GM19467 (cell line): ENCODE measurements around the gene PGGT1B.
"Not testable (repeated sequence)": the region's sequence is repeated elsewhere in the genome, so short reads cannot be mapped to it uniquely, and the experiment has no call there.

ENCODE experiments used
- ATAC-seq: cut with Tn5 transposase; IDR thresholded peaks from one replicate; pipeline ENCODE4 v1.9.1; 2021; ENCODE audit warnings: mild to moderate bottlenecking, moderate library complexity; ENCODE audit not compliant: unreplicated experiment

PGGT1B gene

GRCh38 chr5:115262011-115262320 is 711 bp downstream of the PGGT1B start:
- ATAC-seq = peak; percentile 28

GRCh38 chr5:115260248-115260647 is 2.4 kb downstream of the PGGT1B start:
- ATAC-seq = no peak

- ATAC-seq = no peak
Observed at GRCh38 chr5:115257981-115258380, 4.7 kb downstream of the PGGT1B start.

- not testable (repeated sequence) for ATAC-seq
Observed at GRCh38 chr5:115249379-115249778, 13.3 kb downstream of the PGGT1B start.

- peak; percentile 65 for ATAC-seq
Observed at GRCh38 chr5:115246361-115246991, 16.2 kb downstream of the PGGT1B start.

GRCh38 chr5:115243412-115243811 is 19.3 kb downstream of the PGGT1B start:
- no peak for ATAC-seq

- ATAC-seq = no peak
Observed at GRCh38 chr5:115241881-115242642, 20.6 kb downstream of the PGGT1B start.

- no peak for ATAC-seq
Observed at GRCh38 chr5:115237066-115237465, 25.6 kb downstream of the PGGT1B start.

- ATAC-seq = no peak
Observed at GRCh38 chr5:115236599-115236998, 26.1 kb downstream of the PGGT1B start.

- no peak for ATAC-seq
Observed at GRCh38 chr5:115231598-115231997, 31.1 kb downstream of the PGGT1B start.

GRCh38 chr5:115229606-115230005 is 33.1 kb downstream of the PGGT1B start:
- no peak for ATAC-seq

- no peak for ATAC-seq
Observed at GRCh38 chr5:115227281-115227680, 35.4 kb downstream of the PGGT1B start.

- ATAC-seq = no peak
Observed at GRCh38 chr5:115214541-115214940, 48.1 kb downstream of the PGGT1B start.

GRCh38 chr5:115209279-115209678 is 53.4 kb downstream of the PGGT1B start:
- peak; percentile 100 for ATAC-seq

GRCh38 chr5:115202952-115203351 is 59.7 kb downstream of the PGGT1B start:
- ATAC-seq = no peak

GRCh38 chr5:115196161-115196560 is 66.5 kb downstream of the PGGT1B start:
- ATAC-seq = no peak

- ATAC-seq = no peak
Observed at GRCh38 chr5:115194676-115195075, 68.0 kb downstream of the PGGT1B start.

GRCh38 chr5:115193295-115193694 is 69.4 kb downstream of the PGGT1B start:
- ATAC-seq = no peak

- ATAC-seq = no peak
Observed at GRCh38 chr5:115192098-115192497, 70.6 kb downstream of the PGGT1B start.

GRCh38 chr5:115191474-115192031 is 71.1 kb downstream of the PGGT1B start:
- no peak for ATAC-seq

GRCh38 chr5:115190388-115190787 is 72.3 kb downstream of the PGGT1B start:
- no peak for ATAC-seq

GRCh38 chr5:115189866-115190265 is 72.8 kb downstream of the PGGT1B start:
- ATAC-seq = no peak
